Upper lobe of right lung (tissue), 1 donor: ENCODE data around the gene EIF2D. TPM values are rescaled to one million over a fixed set of nuclear protein-coding genes. Genes with fewer than 3 reads are reported as not detected.

Experiments used
- ATAC-seq: fragments of 200-7000 bp; cut with Tn5 transposase; one replicate; pipeline ENCODE4 v1.9.1; 2020; ENCODE audit warnings: mild to moderate bottlenecking, moderate library complexity
- DNase-seq: peaks from one replicate; pipeline ENCODE4 v3.0.0-alpha.2; 2020
- H3K27ac ChIP-seq: fragments of 200-600 bp; one replicate; pipeline ENCODE4 v1.8.0; 2022
- H3K27me3 ChIP-seq: fragments of 200-600 bp; one replicate; pipeline ENCODE4 v1.8.0; 2022; ENCODE audit warnings: mild to moderate bottlenecking
- H3K36me3 ChIP-seq: fragments of 200-600 bp; one replicate; pipeline ENCODE4 v1.8.0; 2022
- H3K4me1 ChIP-seq: fragments of 200-600 bp; one replicate; pipeline ENCODE4 v1.8.0; 2022
- H3K4me3 ChIP-seq: fragments of 200-600 bp; one replicate; pipeline ENCODE4 v1.8.0; 2022; ENCODE audit warnings: mild to moderate bottlenecking
- H3K9me3 ChIP-seq: fragments of 200-600 bp; one replicate; pipeline ENCODE4 v1.8.0; 2022
- CTCF ChIP-seq: fragments of 200-600 bp; IDR thresholded peaks from one replicate; pipeline ENCODE4 v1.8.0; 2022; ENCODE audit warnings: antibody characterized with exemption
- intact Hi-C: fragments of 100-400 bp; cut with DNase I; formaldehyde crosslinking; loops from one replicate; pipeline ENCODE4 v1.11.0; 2022
- total RNA-seq: library from RNA; stranded (reverse); fragmentation: NEBNext Ultra II Directional; extraction: Animal tissue kit (Norgen Biotek cat#: 25700); gene quantifications from one replicate; pipeline ENCODE4 v1.2.1, GENCODE V29; 2021
- donor health status: DM: no; HTN: yes; CAD: no; lungs with severe emphysema.

EIF2D gene
- total RNA-seq, 1 donor from 2014 or later = 49.8 TPM

GRCh38 chr1:206544562-206545257 is 67.6 kb downstream of the EIF2D start:
- Histone ChIP-seq H3K9me3 (no peaks in the 10 kb centered on the region), H3K36me3 (no peaks in the 10 kb centered on the region), H3K27me3 (no peaks in the 10 kb centered on the region), H3K27ac (no peak overlapping the region), H3K4me1 (peaks cover 12% of the 10 kb centered on the region), H3K4me3 (no peak overlapping the region)
- TF ChIP-seq CTCF = peak; percentile 91
- ATAC-seq (peak; percentile 85), DNase-seq (peak; percentile 85)
- intact Hi-C loops = loop anchor here (5.0 kb wide), 1 partner anchor 38 kb away; no protein-coding TSS in a partner anchor

Other genes starting within 250 kb of the EIF2D start
- gene IKBKE, start 142.0 kb downstream of the EIF2D start, total RNA-seq = 8.5 TPM
- 37.6 TPM for gene RASSF5, start 104.9 kb downstream of the EIF2D start, total RNA-seq
- 8.1 TPM for gene DYRK3, start 23.1 kb upstream of the EIF2D start, total RNA-seq
- 92.3 TPM for gene MAPKAPK2, start 72.4 kb upstream of the EIF2D start, total RNA-seq
- gene IL19, start 158.3 kb upstream of the EIF2D start, total RNA-seq = not detected
- 0.67 TPM for gene IL10, start 160.0 kb upstream of the EIF2D start, total RNA-seq